OCI-LY1 (cell line): ENCODE results near the gene CPA4.

Experiments used
- H2AFZ ChIP-seq: fragments of 200-600 bp; sonication (generic), shearing (Covaris generic); 2 replicates; pipeline ENCODE4 v1.6.0; 2014; ENCODE audit warnings: antibody characterized with exemption, mild to moderate bottlenecking, low read length
- H3F3A ChIP-seq: fragments of 200-600 bp; sonication (generic), shearing (Covaris generic); 2 replicates; pipeline ENCODE4 v1.6.0; 2014; ENCODE audit warnings: mild to moderate bottlenecking, antibody characterized with exemption, low read length, moderate library complexity; ENCODE audit not compliant: insufficient read depth
- H3K27ac ChIP-seq: fragments of 200-600 bp; sonication (generic); 2 replicates; pipeline ENCODE4 v1.5.1; 2014; ENCODE audit warnings: low read length, mixed run types, mild to moderate bottlenecking, low read depth; ENCODE audit not compliant: poor library complexity, severe bottlenecking
- H3K27me3 ChIP-seq: fragments of 200-600 bp; sonication (generic); 2 replicates; pipeline ENCODE4 v1.6.0; 2014; ENCODE audit warnings: antibody characterized with exemption, mild to moderate bottlenecking, low read length, moderate library complexity; ENCODE audit not compliant: insufficient read depth
- H3K36me3 ChIP-seq: fragments of 200-600 bp; sonication (generic); 2 replicates; pipeline ENCODE4 v1.6.1; 2014; ENCODE audit warnings: mild to moderate bottlenecking, antibody characterized with exemption, low read length, moderate library complexity, mixed read lengths; ENCODE audit not compliant: insufficient read depth
- H3K4me1 ChIP-seq: fragments of 200-600 bp; sonication (generic); 2 replicates; pipeline ENCODE4 v1.5.1; 2014; ENCODE audit warnings: mild to moderate bottlenecking, low read length, moderate library complexity; ENCODE audit not compliant: insufficient read depth, severe bottlenecking
- H3K4me2 ChIP-seq: fragments of 200-600 bp; sonication (generic), shearing (Covaris generic); 2 replicates; pipeline ENCODE4 v1.6.1; 2014; ENCODE audit warnings: low read length
- H3K4me3 ChIP-seq: fragments of 200-600 bp; sonication (generic); 2 replicates; pipeline ENCODE4 v1.5.1; 2014; ENCODE audit warnings: low read length, low read depth, mild to moderate bottlenecking, mixed read lengths; ENCODE audit not compliant: poor library complexity, severe bottlenecking
- H3K79me2 ChIP-seq: fragments of 200-600 bp; shearing (Covaris generic); 2 replicates; pipeline ENCODE4 v1.6.1; 2016; ENCODE audit warnings: mixed run types, low read length, mixed read lengths; ENCODE audit not compliant: insufficient read depth
- H3K9ac ChIP-seq: fragments of 200-600 bp; sonication (generic), shearing (Covaris generic); 2 replicates; pipeline ENCODE4 v1.6.1; 2014; ENCODE audit warnings: mild to moderate bottlenecking, low read length, mixed read lengths
- H3K9me2 ChIP-seq: fragments of 200-600 bp; sonication (generic), shearing (Covaris generic); 2 replicates; pipeline ENCODE4 v1.6.1; 2014; ENCODE audit warnings: low read depth, mild to moderate bottlenecking, low read length, mixed read lengths
- H3K9me3 ChIP-seq: fragments of 200-600 bp; shearing (Covaris generic); 2 replicates; pipeline ENCODE4 v1.6.1; 2014; ENCODE audit warnings: low read length, mixed read lengths
- H4K20me1 ChIP-seq: fragments of 200-600 bp; sonication (generic), shearing (Covaris generic); 2 replicates; pipeline ENCODE4 v1.6.0; 2016; ENCODE audit warnings: mild to moderate bottlenecking, low read length; ENCODE audit not compliant: insufficient read depth
- EZH2 ChIP-seq: fragments of 200-600 bp; sonication (generic), shearing (Covaris generic); IDR thresholded peaks from 2 replicates; pipeline ENCODE4 v1.8.0; 2017; ENCODE audit warnings: borderline replicate concordance, mixed run types, mild to moderate bottlenecking, antibody characterized with exemption, low read length, moderate library complexity, mixed read lengths
- TF ChIP-seq, protein P1 (sequence below): fragments of 200-600 bp; sonication (generic), shearing (Covaris generic); IDR thresholded peaks from 2 replicates; pipeline ENCODE4 v1.5.1; 2017; ENCODE audit warnings: mild to moderate bottlenecking, antibody characterized with exemption, low read length, moderate library complexity, mixed read lengths

Gene CPA4

DNA sequence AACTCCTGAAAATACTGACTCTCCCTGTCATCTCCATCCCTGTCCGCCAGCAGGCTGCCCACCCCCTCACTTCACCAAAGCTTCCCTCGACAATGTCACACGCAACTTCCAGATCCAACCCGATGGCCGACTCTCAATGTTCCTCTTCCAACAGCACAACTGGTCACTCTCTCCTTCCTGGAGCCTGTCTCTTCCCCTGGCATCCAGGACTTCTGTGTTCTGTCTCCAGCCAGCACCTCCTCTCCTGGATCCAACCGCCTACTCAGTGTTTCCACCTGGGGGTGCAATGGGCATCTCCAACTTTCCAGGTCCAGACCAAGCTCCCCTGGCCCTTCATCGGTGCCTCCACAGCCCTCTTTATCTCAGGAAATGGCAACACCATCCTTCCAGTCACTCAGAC, 60.2 kb downstream of the CPA4 start:
- Histone ChIP-seq H3K4me2 (no peak overlapping the region), H4K20me1 (no peaks in the 10 kb centered on the region), H3K27me3 (no peaks in the 10 kb centered on the region), H3F3A (no peaks in the 10 kb centered on the region), H3K79me2 (no peaks in the 10 kb centered on the region), H2AFZ (no peak overlapping the region), H3K9me2 (no peaks in the 10 kb centered on the region), H3K4me1 (peaks cover 61% of the 10 kb centered on the region), H3K9me3 (0 out of 2 replicates have a peak, but pooled peaks cover under 1% of the 10 kb centered on the region), H3K27ac (no peak overlapping the region), H3K9ac (no peak overlapping the region), H3K36me3 (no peaks in the 10 kb centered on the region), H3K4me3 (no peak overlapping the region)
- no peak for TF ChIP-seq EZH2
- TF ChIP-seq, protein P1, sequence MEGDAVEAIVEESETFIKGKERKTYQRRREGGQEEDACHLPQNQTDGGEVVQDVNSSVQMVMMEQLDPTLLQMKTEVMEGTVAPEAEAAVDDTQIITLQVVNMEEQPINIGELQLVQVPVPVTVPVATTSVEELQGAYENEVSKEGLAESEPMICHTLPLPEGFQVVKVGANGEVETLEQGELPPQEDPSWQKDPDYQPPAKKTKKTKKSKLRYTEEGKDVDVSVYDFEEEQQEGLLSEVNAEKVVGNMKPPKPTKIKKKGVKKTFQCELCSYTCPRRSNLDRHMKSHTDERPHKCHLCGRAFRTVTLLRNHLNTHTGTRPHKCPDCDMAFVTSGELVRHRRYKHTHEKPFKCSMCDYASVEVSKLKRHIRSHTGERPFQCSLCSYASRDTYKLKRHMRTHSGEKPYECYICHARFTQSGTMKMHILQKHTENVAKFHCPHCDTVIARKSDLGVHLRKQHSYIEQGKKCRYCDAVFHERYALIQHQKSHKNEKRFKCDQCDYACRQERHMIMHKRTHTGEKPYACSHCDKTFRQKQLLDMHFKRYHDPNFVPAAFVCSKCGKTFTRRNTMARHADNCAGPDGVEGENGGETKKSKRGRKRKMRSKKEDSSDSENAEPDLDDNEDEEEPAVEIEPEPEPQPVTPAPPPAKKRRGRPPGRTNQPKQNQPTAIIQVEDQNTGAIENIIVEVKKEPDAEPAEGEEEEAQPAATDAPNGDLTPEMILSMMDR = no peak

DNA sequence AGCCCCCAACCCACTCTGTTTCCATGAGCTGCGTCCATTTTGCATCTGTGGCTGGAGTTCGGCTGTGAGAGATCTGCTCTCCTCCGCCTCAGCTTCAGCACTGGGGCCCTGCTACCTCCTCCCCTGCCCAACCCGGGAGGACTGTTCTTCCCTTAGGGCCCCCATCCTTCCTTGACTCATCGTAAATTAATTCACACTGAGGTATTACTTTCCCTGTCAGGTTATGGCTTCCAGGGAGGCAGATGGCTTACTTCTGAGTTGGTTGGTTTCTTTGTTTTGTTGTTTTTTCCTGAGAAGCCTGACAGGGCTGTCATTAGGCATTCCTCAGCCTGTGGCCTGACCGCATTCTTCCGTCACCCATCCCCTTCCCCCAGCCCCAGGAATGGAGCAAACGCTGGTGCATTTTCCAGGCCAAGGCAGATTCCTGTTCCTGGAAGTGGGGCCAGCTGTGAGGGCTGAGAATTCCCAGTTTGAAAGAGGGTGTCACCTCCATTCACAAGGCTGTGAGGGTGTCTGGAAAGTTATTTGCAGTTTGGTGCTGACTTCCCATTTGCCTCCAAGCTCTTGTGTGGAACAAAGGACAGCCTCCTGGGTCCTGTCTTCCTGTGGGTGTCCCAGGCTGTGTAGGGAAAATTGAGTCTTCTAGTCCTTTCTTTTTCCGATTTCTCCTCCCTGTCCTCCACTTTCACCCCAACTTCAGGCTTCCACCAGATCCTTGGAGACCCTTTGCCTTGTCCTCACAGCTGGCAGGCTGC, 63.3 kb downstream of the CPA4 start:
- peaks cover 45% of the 10 kb centered on the region for H3K4me1 ChIP-seq
- H2AFZ ChIP-seq = no peak overlapping the region
- H3K4me3 ChIP-seq = no peak overlapping the region
- peak overlapping the region; percentile 21 for H3K27ac ChIP-seq
- H3K79me2 ChIP-seq = no peaks in the 10 kb centered on the region
- H3F3A ChIP-seq = no peaks in the 10 kb centered on the region
- H3K4me2 ChIP-seq = no peak overlapping the region
- H4K20me1 ChIP-seq = no peaks in the 10 kb centered on the region
- no peaks in the 10 kb centered on the region for H3K9me2 ChIP-seq
- peaks cover 26% of the 10 kb centered on the region; the same call in 1 of the 2 replicates for H3K9me3 ChIP-seq
- no peak overlapping the region; the same call in 1 of the 2 replicates for H3K9ac ChIP-seq
- no peaks in the 10 kb centered on the region for H3K27me3 ChIP-seq
- TF ChIP-seq EZH2 = no peak
- TF ChIP-seq, protein P1 = no peak
- no peaks in the 10 kb centered on the region; the same call in 1 of the 2 replicates for H3K36me3 ChIP-seq

DNA sequence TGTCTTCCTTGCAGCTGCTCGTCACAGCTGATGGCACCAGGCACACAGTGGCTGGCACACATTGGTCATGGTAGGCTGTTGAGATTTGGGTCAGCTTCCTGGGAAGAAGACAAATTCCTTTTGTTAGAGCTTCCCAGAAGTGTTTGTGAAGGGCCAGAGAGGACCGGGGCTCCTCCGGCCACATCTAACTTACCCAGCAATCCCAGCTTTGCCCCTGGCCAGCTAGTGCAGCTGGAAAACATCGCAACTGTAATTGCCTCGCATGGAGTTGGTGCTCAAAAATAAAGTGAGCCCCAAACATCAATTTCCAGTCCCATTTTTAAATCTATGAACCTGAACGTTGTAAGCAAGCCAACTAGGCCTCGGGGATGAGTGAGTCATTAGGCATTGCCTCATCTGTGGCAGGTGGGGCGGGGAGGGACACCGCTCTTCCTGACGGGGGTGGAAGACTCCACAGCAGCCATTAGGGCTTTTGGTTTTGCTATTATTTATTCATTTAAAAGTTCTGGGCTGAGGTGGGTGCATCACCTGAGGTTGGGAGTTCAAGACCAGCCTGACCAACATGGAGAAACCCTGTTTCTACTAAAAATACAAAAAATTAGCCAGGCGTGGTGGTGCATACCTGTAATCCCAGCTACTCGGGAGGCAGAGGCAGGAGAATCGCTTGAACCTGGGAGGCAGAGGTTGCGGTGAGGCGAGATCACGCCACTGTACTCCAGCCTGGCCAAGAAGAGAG, 64.1 kb downstream of the CPA4 start:
- H3K4me3 ChIP-seq = no peak overlapping the region
- peaks cover 26% of the 10 kb centered on the region; the same call in 1 of the 2 replicates for H3K9me3 ChIP-seq
- no peaks in the 10 kb centered on the region for H4K20me1 ChIP-seq
- no peaks in the 10 kb centered on the region; the same call in 1 of the 2 replicates for H3K36me3 ChIP-seq
- no peak overlapping the region for H3K4me2 ChIP-seq
- no peaks in the 10 kb centered on the region for H3K27me3 ChIP-seq
- H3F3A ChIP-seq = no peaks in the 10 kb centered on the region
- no peaks in the 10 kb centered on the region for H3K9me2 ChIP-seq
- peak overlapping the region; percentile 21 for H3K27ac ChIP-seq
- H3K9ac ChIP-seq = no peak overlapping the region
- peaks cover 40% of the 10 kb centered on the region for H3K4me1 ChIP-seq
- TF ChIP-seq, protein P1 = no peak
- TF ChIP-seq EZH2 = no peak
- no peak overlapping the region for H2AFZ ChIP-seq
- H3K79me2 ChIP-seq = no peaks in the 10 kb centered on the region
